ENCODE data around the gene GPRIN2. TPM values are rescaled to one million over a fixed set of nuclear protein-coding genes. Genes with fewer than 3 reads are reported as not detected.
"Not testable (repeated sequence)": the region's sequence is repeated elsewhere in the genome, so short reads cannot be mapped to it uniquely, and the experiment has no call there.

The GPRIN2 gene
- total RNA-seq, result not detected

DNA sequence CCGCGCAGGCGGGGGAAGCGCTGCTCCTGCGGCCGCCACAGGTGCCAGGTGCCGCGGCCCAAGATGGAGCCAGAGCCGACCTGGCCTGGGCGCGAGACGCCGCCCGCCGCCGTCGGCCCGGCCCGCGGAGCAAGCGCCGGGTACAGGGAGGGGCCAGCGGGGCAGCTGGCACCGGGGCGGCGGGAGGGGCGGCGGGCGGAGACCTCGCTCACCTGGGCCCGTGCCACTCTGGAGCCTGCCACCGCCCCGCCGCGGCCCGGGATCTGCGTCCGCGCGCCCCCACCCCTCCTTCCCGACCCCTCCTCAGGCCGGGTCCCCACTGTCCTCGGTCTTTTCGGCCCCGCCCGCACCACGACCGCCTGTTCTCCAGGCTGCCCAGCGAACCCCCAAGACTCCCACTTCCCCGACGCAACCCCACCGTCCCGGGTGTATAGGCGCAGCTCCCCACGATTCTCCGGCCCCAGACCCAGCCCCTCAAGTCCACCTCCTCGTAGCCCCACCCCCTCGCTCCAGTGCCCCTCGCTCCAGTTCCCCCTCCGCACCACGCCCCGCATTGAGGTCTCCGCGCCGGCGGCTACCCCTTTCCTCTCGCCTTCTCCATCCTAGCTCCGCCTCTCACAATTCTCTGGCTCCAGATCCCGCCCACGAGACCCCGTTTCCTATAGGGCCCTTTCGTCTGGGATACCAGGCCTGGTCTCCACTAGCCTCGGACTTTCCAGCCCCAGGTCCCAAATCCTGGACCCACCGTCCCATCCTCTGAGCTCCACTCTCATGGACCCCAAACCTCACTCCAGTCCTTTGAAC is at the start of gene GPRIN2:
Gene GPRIN2, minus strand, starts transcription at position 144 of the 804 bp plus-strand sequence. CDS start 5,922 bp downstream, outside the sequence.
- POLR2A ChIA-PET, result interaction anchor here (0.7 kb wide), 1 partner anchor 13 kb away, joined by 3 read pairs; no protein-coding TSS in a partner anchor
- CTCF ChIA-PET, result no interaction called here

DNA sequence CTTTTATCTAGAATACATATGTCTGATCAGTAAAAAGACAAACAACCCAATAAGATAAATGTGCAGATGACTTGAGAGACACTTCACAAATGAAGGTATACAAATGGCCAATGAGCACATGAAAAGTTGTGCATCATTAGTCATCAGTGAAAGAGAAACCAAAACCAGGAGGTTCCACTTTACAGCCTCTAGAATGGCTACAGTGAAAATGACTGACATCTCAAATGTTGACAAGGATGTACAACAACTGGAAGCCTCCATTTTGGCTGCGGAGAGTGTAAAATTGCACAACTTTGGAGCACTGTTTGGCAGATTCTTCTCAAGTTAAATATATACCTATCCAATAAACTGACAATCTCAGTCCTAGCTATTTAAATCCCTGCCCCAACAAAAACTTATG is 44.1 kb upstream of the GPRIN2 start:
- POLR2A ChIA-PET, CTCF ChIA-PET: not testable (repeated sequence)

- CTCF ChIA-PET, POLR2A ChIA-PET: not testable (repeated sequence)
Observed at GRCh38 chr10:46597616-46598246, 41.3 kb upstream of the GPRIN2 start.

DNA sequence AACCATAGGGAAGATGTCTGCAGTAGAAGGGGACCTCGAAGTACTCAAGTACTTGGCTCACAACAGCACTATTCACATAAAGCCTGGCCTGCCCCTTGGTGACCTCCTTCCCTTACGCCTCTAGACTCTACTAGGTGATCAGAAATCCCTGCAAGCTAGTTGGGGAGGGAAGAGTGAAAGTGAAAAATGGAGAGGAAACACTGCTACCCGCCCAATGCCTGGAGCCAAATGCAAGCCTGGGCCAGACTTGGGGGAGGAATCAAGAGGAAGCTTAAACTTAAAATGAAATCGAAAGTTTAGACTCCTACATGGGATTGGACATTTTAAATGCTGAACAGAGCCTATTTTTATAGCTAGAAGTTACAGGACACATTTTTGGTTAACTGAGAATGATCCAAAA is 40.1 kb upstream of the GPRIN2 start:
- CTCF ChIA-PET, POLR2A ChIA-PET: not testable (repeated sequence)

GRCh38 chr10:46594453-46595063 is 38.1 kb upstream of the GPRIN2 start:
- CTCF ChIA-PET, POLR2A ChIA-PET: not testable (repeated sequence)

DNA sequence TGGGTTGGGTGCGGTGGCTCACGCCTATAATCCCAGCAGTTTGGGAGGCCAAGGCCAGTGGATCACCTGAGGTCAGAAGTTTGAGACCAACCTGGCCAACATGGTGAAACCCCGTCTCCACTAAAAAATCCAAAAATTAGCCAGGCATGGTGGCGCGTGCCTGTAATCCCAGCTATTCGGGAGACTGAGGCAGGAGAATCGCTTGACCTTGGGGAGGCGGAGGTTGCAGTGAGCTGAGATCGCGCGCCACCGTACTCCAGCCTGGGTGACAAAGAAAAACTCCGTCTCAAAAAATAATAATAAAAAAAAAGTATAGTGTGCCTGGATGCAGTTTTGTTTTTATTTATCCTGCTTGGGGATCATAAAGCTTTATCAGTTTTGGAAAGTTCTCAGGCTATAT is 36.8 kb upstream of the GPRIN2 start:
- POLR2A ChIA-PET, result not testable (repeated sequence)

GRCh38 chr10:46591053-46591452 is 34.6 kb upstream of the GPRIN2 start:
- CTCF ChIA-PET, POLR2A ChIA-PET: not testable (repeated sequence)

More for the DNA sequence above, 36.8 kb upstream of the GPRIN2 start:
- CTCF ChIA-PET, result not testable (repeated sequence)

DNA sequence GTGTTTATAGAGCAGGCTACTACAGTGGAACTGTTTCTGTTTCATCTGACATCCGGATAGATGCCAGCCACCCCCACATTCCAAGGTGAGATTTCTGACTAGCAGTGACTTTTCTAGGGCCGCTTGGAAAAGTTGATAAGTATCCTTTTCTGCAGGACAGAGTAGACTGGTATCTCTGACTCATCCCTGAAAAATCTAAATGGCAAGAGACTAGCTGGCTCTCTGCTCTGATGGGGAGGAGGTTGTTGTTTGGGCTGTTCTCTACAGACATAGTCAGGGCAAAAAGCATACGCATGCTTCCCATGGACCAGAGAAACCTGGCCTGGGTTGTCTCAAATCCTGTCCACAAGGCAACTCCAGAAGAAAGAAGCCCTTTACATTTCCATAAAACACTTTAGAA is 33.1 kb upstream of the GPRIN2 start:
- POLR2A ChIA-PET, CTCF ChIA-PET: not testable (repeated sequence)

GRCh38 chr10:46588221-46588620 is 31.8 kb upstream of the GPRIN2 start:
- CTCF ChIA-PET, POLR2A ChIA-PET: not testable (repeated sequence)

DNA sequence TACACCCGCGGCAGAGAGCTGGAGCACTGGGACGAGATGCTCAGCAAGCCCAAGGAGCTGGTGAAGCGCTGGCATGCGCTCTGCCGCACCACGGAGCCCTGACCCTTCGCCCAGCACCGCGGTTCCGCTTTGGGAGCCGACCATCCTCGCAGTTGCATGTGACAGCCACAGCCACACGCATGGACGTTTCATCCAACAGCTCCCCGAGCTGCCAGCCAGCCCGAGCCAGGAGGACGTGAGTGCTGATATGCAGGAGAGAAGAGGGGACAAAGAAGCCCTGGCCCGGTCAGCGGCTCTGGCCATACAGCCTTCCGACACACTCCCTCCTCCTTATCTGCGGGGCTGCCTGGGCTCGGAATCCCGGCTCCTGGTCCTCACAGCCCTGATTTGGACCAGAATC is 31.1 kb upstream of the GPRIN2 start:
- CTCF ChIA-PET, POLR2A ChIA-PET: not testable (repeated sequence)

GRCh38 chr10:46585246-46585645 is 28.8 kb upstream of the GPRIN2 start:
- POLR2A ChIA-PET, CTCF ChIA-PET: not testable (repeated sequence)

GRCh38 chr10:46584196-46584595 is 27.7 kb upstream of the GPRIN2 start:
- POLR2A ChIA-PET, CTCF ChIA-PET: not testable (repeated sequence)

DNA sequence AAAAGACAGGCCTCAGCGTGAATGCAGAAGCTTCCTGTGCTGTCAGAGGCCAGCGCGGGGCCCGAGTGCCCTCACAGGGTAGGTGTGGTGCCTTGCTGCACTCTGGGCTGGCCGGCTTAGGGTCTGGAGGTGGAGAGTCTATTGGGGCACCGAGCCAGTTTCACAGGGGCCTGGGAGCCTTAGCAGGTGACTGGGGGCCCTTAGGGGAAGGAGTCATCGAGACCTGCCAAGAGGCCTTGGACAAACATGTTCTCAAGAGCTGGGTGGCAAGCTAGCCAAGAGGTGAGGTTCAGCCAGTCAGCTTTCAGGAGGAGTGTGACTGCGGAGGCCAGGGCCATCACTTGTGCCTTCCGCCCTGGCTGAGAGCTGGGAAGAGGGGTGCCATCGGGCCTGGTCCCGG is 26.1 kb upstream of the GPRIN2 start:
- CTCF ChIA-PET, POLR2A ChIA-PET: not testable (repeated sequence)

GRCh38 chr10:46581997-46582396 is 25.5 kb upstream of the GPRIN2 start:
- POLR2A ChIA-PET, CTCF ChIA-PET: not testable (repeated sequence)

GRCh38 chr10:46579378-46579777 is 22.9 kb upstream of the GPRIN2 start:
- POLR2A ChIA-PET, CTCF ChIA-PET: not testable (repeated sequence)

- CTCF ChIA-PET, POLR2A ChIA-PET: not testable (repeated sequence)
Observed at GRCh38 chr10:46578474-46579178, 22.2 kb upstream of the GPRIN2 start, which contains the start of gene SYT15. Gene SYT15 (plus strand): TSS chr10:46579128. CDS start chr10:46579169, 41 bp downstream.

- CTCF ChIA-PET, POLR2A ChIA-PET: not testable (repeated sequence)
Observed at GRCh38 chr10:46577624-46578473, 21.4 kb upstream of the GPRIN2 start.

GRCh38 chr10:46573884-46574283 is 17.4 kb upstream of the GPRIN2 start:
- POLR2A ChIA-PET, CTCF ChIA-PET: not testable (repeated sequence)

DNA sequence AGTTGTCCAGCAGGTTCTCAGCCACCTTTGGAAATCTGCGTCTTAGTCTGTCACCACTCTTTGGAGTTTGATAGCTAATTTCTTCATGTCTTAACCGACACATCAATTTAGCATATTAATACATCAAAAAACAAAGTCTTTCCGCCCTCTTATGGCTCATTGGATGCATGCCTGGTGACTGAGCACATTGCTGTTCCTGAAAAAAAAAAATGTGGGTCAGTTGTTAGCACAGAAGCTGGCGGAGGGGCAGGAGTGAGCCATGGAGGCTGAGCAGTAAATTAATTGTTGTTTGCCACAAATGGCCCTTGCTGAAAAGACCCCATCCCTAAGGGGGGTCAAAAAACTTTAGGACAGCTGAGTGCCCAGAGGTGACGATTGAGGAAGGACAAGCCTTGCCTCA is 16.9 kb upstream of the GPRIN2 start:
- CTCF ChIA-PET, POLR2A ChIA-PET: not testable (repeated sequence)

- CTCF ChIA-PET, POLR2A ChIA-PET: not testable (repeated sequence)
Observed at GRCh38 chr10:46572765-46573164, 16.3 kb upstream of the GPRIN2 start.

Measured in activated CD8-positive, alpha-beta memory T cell treated with anti-CD3 and anti-CD28 coated beads for 36 hours (primary cell).